ENCODE results near the gene PLA2G2C.

DNA sequence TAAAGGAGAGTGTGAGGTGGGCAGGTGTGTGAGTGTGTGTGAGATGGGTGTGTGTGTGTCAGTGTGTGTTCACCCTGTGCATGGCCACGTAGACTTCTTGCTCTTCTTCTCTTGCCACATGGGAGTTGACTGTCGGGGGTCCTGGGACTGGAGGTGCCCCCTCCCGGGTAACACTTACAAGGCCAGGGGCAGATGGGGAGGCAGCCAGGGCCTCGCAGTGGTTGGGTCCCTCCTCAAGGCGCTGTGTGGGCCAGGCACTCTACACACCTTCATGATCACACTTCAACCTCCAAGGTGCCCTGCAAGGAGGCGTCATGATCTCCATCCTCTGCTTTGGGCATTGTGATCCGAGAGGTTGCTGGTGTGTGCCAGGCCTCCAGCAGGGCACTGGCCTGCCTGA lies 44.9 kb downstream of the PLA2G2C start:
- TF ChIP-seq, protein P1, sequence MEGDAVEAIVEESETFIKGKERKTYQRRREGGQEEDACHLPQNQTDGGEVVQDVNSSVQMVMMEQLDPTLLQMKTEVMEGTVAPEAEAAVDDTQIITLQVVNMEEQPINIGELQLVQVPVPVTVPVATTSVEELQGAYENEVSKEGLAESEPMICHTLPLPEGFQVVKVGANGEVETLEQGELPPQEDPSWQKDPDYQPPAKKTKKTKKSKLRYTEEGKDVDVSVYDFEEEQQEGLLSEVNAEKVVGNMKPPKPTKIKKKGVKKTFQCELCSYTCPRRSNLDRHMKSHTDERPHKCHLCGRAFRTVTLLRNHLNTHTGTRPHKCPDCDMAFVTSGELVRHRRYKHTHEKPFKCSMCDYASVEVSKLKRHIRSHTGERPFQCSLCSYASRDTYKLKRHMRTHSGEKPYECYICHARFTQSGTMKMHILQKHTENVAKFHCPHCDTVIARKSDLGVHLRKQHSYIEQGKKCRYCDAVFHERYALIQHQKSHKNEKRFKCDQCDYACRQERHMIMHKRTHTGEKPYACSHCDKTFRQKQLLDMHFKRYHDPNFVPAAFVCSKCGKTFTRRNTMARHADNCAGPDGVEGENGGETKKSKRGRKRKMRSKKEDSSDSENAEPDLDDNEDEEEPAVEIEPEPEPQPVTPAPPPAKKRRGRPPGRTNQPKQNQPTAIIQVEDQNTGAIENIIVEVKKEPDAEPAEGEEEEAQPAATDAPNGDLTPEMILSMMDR (conservative IDR thresholded peaks at IDR 0.05; ENCODE audit: low read depth, low read length): no peak
- TF ChIP-seq EZH2 (IDR thresholded peaks at IDR 0.05; ENCODE audit: borderline replicate concordance, low read depth, low read length, poor library complexity, severe bottlenecking): no peak
